Activated CD8-positive, alpha-beta memory T cell treated with anti-CD3 and anti-CD28 coated beads for 4 hours (primary cell): ENCODE results near the gene PFKFB3.
"Not testable (repeated sequence)": the region's sequence is repeated elsewhere in the genome, so short reads cannot be mapped to it uniquely, and the experiment has no call there.

ENCODE experiments used
- DNase-seq, 2 donors: peaks; one replicate each; pipeline ENCODE4 v3.0.0-alpha.2; 2020; ENCODE audit warnings: low read depth in 2 of 2

The PFKFB3 gene

DNA sequence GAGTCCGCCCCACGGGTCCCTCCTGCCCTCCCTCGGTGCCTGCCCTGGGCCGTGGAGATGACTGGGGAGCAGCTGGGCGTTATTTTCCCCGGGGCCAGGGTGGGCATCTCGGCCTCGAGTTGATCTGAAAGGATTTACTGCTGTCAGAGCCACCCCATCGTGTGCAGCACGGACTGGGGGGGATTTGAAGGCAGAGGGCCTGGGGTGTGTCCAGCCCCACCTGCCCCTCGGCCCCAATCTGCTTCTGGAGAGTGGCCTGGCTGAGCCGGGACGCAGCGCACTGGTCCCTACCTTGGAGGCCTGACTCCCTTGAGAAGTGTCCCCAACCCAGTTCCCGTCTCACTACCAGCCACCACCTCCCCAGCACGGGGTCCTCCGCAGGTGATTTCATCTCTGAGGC lies 24.2 kb upstream of the PFKFB3 start:
- no peak for DNase-seq

DNA sequence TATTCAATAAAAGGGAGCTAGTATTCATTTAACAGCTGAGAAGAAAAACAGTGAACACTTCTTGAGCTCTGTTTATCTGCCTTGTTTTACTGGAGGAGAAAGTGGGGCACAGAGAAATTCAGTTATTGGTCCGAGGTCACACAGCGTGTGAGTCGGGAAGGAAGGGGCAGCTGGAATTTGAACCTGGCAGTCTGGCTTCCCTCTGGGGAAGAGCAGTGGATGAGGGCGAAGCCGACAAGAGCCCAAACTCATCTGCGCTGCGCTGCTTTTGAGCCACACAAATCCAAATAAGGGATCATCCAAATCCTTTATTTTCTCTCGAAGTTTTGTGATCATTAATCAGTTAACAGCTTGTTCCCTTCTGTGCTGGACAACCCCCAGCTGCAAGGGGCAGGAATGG lies 23.7 kb upstream of the PFKFB3 start:
- no peak for DNase-seq

DNA sequence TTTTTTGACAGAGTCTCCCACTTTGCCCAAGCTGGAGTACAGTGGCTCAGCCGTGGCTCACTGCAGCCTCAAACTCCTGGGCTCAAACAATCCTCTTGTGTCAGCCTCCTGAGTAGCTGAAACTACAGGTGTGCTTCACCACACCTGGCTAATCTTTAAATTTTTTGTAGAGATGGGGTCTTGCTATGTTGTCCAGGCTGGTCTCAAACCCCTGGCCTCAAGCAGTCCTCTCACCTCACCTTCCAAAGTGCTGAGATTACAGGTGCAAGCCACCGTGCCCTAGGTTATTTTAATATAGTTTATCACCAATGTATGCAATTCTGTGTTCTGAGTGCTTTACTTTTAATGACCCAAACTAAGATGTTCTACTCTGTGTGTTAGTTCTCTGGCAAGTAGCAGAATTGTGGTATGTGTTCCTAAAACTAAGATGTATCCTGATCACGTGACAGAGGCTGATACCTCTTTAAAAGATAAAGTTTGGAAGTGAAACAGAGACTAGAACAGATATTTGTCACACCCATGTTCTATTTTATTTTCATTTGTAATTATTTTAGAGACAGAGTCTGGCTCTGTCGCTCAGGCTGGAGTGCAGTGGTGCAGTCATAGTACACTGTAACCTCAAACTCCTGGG lies 22.1 kb upstream of the PFKFB3 start:
- no peak for DNase-seq

DNA sequence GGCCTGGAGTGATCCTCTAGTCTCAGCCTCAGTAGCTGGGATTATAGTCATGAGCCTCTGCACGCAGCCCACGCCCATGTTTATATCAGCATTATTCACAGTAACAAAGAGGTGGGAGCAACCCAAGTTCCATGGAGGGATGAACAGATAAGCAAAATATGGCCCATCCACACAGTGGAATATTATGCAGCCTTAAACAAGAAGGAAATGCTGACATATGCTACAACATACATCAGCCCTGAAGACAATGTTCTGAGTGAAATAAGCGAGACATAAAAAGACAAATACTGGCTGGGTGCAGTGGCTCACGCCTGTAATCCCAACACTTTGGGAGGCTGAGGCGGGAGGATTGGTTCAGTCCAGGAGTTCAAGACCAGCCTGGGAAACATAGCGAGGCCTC lies 21.5 kb upstream of the PFKFB3 start:
- no peak for DNase-seq

DNA sequence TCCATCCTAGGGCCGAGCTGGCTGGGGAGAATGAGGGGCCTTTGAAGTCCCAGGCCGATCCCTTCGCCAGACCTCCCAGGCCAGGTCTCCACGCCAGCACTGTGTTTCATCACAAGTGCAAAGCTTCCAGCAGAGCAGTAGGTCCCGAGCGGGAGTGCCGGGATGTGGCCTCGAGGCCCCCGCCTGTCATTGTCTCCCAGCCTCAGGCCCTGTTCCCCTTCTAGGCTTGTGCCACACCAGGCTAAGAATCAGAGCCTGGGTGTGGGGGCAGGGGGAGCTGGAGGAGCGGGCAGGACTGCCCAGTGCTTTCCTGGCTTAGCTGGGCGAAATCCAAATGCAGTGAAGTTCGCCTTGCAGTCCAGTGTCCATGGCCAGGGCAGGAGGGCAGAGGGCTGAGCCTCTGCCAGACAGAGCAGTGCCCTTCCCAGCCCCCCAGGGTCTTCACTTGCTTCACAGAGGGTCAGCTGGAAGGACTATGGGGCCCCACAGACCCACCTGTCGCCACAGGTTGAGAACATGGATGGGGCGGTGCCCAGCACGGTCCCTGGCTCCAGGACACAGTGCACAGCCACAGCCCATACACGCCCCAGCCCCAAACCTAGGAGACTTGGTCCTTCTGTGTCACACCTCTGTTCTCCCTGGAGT lies 20.2 kb upstream of the PFKFB3 start:
- DNase-seq, result no peak

DNA sequence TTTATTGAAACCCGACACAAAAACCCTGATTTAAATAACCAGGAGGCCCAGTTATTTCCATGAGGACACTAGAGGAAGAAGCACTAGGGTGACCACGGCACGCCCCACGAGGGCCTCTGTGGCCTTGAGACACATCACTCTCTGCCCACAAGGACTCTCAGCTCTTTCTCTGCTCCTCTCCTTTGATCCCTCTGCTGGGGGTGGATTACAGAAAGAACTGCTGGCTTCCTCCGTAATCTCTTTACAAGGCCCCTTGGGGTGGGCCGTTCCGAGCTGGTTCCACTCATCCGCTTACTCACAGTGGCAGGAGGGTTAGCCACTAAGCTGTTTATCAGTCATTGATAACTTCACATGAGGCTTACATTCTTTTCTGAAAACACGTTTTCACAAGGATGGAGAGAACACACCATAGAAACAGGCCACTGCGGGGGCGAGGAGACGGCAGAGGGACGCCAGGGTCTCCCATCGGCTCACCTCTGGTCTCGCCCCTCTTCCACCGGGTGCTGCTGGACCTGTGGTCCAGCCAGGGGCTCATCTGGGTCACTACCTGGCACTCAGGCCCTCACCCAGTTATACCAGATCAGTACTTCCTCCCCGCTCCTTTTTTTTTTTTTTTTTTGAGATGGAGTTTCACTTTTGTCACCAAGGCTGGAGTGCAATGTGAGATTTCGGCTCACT lies 17.6 kb upstream of the PFKFB3 start:
- DNase-seq, result no peak

DNA sequence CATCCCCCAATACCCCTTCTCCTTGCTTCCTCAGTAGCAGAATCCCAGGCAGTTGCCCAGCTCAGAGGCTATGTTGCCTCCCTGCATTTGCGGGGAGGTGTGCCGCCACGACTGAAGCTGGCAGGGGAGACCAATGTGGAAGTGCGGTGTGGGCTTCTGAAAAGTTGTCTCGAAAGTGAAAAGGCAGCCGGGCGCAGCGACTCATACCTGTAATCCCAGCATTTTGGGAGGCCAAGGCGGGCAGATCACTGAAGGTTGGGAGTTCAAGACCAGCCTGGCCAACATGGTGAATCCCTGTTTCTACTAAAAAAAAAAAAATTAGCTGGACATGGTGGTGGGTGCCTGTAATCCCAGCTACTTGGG lies 15.9 kb upstream of the PFKFB3 start:
- no peak for DNase-seq

DNA sequence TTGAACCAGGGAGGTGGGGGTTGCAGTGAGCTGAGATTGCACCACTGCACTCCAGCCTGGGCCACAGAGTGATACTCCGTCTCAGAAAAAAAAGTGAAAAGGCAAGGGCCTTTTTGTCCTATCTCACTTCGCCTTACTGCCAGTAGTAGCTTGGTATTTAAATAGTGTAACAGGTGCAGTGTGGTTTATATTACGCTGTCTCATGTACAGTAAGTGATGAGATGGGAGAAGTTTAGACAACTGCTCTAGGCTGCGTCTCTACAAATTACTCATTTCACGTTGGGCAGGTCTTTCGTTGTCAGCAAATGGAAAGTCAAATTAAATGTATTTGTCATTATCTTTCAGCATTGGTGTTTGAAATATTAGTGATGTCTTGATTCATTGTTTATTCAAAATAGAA lies 15.5 kb upstream of the PFKFB3 start:
- no peak for DNase-seq

DNA sequence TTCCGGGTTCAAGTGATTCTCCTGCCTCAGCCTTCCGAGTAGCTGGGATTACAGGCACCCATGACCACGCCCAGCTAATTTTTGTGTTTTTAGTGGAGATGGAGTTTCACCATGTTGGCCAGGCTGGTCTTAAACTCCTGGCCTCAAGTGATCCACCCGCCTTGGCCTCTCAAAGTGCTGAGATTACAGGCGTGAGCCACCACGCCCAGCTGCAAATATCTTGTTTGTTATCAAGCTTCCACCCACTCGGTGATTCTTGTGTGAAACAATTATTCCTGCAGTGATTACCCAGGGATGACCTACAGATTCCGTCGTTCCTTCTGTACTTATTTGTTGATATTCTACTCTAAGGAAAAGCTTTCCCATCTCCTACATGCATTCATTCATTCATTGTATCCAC lies 12.7 kb upstream of the PFKFB3 start:
- not testable (repeated sequence) for DNase-seq

DNA sequence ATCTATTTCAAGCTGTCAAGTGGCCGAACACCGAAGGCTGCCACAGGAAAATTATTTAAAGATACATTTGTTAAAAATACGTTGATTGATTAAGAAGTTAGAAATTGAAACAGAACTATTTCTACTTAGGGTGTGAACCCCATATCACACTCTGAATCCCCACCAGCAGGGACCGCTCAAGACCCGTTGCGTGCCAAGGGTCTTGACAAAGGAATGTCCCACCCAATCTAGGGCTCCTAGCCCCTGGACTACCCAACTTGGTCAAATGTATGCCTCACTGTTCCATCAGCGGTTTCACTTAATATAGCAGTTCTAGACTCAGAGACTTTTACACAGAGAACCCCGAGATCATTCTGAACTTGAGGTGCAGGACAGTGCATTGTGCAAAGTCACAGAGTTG lies 11.6 kb upstream of the PFKFB3 start:
- DNase-seq, result no peak

DNA sequence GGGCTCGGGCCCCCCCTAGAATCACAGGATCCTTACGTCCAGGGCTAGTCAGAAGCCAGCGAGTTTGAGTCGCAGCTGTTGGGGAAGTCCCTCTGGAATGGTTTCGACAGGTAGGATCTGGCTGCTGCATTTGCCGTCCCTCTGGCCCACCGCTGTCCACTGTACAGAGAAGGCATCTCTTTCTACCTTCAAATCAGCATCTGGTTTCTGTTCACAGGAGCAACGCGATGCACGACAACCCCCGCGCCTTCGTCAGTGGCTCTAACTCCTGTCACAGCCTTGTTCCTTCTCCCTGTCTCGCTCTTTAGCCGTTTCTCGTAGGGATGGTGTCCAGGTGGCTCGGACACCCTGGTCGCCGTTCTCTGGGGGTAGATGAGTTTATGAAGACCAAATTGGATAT lies 11.2 kb upstream of the PFKFB3 start:
- DNase-seq, result no peak

DNA sequence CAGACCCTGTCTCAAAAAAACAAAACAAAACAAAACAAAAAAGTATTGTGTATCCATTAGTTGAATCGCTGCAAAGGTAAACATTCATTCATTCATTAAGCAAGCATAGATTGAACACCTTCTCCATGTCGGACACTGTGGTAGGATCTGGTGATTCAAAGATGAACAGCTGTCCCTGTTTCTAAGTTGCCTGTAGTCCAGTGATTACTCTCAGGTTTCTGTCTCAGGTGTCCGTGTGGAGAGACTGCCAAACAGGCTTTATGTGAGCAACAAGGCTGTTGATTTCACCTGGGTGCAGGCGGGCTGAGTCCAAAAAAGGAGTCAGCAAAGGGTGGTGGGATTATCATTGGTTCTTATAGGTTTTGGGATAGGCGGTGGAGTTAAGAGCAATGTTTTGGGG lies 9.4 kb upstream of the PFKFB3 start:
- not testable (repeated sequence) for DNase-seq

DNA sequence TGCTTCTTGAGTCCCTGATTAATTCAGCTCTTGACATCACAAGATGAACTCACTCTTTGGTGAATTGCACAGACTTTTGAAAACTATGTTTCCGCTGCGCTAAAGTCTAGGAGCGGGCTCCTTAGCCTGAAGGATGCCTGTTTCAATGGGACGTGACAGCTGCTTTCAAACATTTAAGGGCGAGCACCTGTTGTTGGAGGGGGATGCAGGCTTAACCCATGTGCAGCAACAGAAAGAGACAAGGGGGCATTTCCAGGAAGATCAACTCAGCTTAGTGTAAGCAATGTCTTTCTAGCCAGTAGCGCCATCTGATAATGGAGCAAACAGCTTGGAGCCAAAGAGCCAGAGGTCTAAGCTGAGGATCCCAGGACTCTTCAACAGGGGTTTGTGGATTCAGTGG lies 8.4 kb upstream of the PFKFB3 start:
- DNase-seq, result no peak

DNA sequence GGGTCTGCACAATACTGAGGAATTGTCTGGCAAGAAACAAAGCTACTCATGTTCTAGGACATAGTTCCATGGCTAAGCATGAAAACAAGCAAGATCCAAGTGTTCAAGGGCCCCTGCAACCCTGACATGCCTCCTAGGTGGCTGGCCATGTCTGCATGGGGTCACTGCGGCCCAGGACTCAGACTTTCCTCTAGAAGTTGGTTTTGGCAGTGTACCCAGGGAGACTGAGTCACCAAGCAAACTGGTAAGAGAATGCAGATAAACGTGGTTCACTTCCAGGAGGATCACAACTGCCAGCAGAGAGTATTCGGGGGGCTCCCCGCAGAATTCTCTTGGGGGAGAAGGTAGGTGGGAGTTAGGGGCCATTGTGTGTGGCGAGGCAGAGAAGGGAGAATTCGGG lies 7.4 kb upstream of the PFKFB3 start:
- no peak for DNase-seq

DNA sequence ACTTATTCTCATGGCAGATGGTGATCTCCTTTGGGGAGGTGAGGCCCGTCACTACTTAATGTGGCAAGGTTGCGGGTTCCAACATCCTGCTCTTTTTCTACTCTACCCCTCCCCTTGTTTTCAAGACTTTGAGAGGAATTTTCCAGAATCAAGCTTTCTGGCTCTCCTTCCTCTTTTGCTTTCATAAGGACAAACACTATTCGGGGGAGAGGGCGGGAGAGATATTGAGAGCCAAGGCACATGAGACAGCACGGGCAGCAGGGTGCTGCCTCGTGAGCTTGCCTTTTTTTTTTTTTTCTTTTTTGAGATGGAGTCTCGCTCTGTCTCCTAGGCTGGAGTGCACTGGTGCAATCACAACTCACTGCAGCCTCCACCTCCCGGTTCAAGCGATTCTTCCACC lies 6.9 kb upstream of the PFKFB3 start:
- no peak for DNase-seq

DNA sequence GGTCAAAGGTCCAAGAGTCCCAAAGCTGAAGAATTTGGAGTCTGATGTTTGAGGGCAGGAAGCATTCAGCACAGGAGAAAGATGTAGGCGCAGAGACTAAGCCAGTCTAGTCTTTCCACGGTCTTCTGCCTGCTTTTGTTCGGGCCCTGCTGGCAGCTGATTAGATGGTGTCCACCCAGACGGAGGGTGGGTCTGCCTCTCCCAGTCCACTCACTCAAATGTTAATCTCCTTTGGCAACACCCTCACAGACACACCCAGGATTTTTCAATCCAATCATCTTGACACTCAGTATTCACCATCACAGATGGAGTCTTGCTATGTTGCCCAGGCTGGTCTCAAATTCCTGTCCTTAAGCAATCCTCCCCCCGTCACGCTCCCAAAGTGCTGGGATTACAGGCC lies 6.2 kb upstream of the PFKFB3 start:
- DNase-seq, result not testable (repeated sequence)

DNA sequence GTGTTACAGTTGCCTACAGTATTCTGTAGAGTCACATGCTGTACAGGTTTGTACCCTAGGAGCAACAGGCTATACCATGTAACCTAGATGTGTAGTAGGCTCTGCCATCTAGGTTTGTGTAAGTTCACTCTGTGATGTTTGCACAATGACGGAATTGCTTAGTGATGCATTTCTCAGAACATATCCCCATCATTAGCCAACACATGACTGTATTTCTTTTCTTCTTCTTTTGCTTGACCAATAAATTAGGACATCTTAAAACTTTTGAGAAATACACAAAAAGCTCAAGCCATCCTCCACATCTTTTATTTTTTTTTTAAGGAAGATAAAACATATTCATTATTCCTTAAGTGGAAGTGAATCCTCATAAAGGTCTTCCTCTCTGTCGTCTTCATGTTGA lies 5.4 kb upstream of the PFKFB3 start:
- DNase-seq, result no peak

DNA sequence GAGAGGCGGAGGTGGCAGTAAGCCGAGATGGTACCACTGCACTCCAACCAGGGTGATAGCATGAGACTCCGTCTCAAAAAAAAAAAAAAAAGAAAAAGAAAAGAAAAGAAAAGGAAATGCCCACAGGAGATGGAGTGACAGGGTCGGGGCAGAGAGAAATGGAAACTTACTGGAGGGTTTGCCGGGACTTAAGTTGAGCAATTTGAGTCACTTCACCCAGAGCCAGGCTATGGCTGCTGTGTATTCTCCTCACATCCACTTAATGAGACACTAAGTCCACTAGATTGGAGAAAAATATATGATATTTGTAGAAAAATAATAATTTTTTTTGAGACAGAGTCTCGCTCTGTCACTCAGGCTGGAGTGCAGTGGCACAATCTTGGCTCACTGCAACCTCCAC lies 4.6 kb upstream of the PFKFB3 start:
- DNase-seq, result no peak

DNA sequence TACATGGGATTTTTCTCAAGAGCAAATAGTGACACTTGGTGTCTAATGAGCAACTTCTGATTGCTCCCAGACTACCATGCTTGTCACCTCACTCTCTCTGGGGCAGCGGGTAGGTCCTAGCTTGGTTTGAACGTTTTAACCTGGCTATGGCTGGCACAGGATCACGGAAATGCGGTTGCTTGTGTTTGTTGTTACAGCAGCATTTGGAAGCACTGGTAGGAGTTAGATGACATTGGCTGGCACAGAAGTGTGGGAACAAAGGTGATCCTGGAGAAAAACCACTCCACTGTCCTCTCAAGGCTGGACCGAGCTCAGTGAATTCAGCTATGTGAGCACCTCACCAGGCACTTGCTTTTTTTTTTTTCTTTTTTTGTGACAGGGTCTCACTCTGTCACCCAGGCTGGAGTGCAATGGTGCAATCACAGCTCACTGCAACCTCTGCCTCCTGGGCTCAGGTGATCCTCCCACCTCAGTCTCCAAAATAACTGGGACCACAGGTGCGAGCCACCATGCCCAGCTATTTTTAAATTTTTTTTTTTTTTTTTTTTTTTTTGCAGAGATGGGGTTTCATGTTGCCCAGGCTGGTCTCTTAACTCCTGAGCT lies 3.5 kb upstream of the PFKFB3 start:
- no peak for DNase-seq

DNA sequence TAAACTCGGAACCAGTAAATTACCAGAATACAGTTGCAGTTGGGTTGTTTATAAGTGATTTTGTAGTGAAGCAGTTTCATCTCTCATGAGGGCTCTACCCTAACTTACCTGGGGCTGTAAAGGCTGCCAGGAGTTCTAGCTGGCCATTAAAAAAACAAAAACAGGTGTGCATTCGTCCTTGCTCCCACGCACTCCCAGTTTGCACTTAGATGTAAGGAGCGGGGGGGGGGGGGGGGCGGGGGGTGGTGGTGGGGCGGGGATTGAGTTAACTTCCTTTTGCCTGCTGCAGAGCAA lies 2.3 kb upstream of the PFKFB3 start:
- no peak for DNase-seq

DNA sequence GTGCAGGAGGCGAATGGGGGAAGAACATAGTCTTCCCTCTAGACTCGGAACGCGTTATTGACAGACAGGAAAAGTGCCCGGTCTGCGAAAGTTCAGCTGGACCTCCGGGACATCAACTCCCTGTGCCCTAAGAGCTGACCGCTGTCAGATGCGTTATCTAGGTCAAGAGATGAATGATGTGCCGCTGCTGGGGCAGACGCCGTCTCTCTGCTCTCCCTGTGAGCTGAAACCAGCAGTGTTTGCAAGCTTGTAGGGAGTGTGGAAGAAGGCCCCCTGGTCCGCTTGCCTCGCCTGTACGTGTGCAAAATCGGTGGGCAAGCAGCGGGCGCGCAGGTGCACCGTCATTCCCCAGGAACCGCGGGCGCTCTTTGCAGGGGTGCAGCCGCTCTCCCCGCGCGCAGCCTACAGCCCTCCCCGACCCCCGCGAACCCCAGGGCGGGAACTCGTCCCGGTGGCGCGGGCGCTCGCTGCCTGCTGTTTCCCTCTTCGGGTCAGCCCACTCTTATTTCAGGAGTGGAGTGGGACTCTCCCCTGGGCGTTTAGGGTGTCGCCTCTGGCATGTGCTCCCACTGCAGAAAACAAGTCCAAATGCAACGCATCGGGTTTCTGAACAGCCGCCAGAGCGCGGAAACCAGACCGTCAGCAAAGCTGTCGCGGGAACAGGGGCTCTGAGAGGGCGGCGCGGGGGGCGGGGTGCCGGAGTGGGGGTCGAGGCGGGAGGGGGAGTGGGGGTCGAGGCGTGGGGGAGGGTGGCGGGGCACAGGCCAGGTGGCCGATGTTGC lies 1.8 kb upstream of the PFKFB3 start:
- no peak for DNase-seq

DNA sequence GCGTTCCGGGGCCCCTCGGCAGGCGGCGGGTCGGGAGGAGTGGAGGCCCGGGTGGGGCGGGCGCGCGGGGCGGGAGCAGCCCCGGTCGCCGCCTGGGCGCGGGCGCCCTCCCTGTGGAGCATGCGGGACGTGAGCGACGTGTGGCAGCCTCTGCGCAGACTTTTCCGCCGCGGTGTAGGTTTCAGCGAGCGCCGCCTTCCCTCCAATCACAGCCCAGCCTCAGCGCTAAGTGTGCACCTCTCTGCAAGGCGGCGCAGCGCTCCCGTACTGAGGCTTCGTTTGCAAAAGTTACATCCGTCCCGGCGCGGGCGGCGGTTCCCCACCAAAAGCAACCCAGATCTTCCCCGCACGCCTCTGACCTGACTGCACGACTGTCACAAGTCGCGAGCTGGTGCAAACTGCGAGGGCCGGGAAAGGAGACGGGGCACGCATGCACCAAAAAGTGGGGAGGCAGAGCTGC lies 1.2 kb upstream of the PFKFB3 start:
- peak; percentile 54 to 59 for DNase-seq
